Neural crest cell (in vitro differentiated cells): ENCODE data around the gene C1orf35. TPM values are rescaled to one million over a fixed set of nuclear protein-coding genes. Genes with fewer than 3 reads are reported as not detected.

Source experiments
- DNase-seq: peaks from one replicate; pipeline ENCODE4 v3.0.0; 2021; ENCODE audit warnings: low read depth, mixed read lengths, low spot score
- H3K27ac Mint-ChIP-seq: one replicate; pipeline ENCODE4 v1.8.0; 2021; ENCODE audit warnings: mild to moderate bottlenecking, mixed read lengths; ENCODE audit not compliant: unreplicated experiment
- H3K27me3 Mint-ChIP-seq: 2 replicates; pipeline ENCODE4 v1.8.0; 2021; ENCODE audit warnings: low read depth, mild to moderate bottlenecking, mixed read lengths
- H3K36me3 Mint-ChIP-seq: 2 replicates; pipeline ENCODE4 v1.8.0; 2021; ENCODE audit warnings: low read depth, mild to moderate bottlenecking, mixed read lengths
- H3K4me1 Mint-ChIP-seq: 2 replicates; pipeline ENCODE4 v1.8.0; 2021; ENCODE audit warnings: mixed read lengths
- H3K4me3 Mint-ChIP-seq: one replicate; pipeline ENCODE4 v1.8.0; 2021; ENCODE audit warnings: mild to moderate bottlenecking, mixed read lengths
- H3K9me3 Mint-ChIP-seq: 2 replicates; pipeline ENCODE4 v1.8.0; 2021; ENCODE audit warnings: mixed read lengths
- total RNA-seq: library from RNA; stranded (reverse); gene quantifications from 2 replicates; pipeline ENCODE4 v1.2.1, GENCODE V29; 2021
- TF ChIP-seq, protein P1 (sequence below): fragments of 200-600 bp; sonication (generic); conservative IDR thresholded peaks from 2 replicates; pipeline ENCODE4 v1.5.0; 2021; ENCODE audit warnings: antibody characterized with exemption, mild to moderate bottlenecking

C1orf35 gene
- total RNA-seq, 1 donor from 2014 or later = 29.7 TPM

DNA sequence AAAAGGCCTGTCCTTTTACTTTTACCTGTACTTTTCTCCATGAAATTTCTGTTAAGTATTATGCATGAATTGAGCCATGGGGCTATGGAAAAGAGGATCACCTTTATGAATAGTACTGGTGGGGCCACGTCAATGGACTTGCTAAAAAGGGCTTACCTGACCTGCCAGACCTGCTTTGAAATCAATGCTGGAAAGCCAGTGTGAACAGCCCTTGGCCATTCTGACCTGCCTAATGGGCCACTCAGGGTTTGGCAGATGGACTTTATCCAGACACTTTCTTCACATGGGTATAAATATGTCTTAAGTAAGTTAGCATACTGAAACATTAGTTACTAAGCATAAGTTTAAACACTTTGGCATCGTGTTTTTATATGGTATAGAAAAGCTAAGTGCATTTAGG is 28.6 kb upstream of the C1orf35 start:
- H3K4me3 Mint-ChIP-seq = no peak overlapping the region
- H3K27ac Mint-ChIP-seq = no peak overlapping the region
- peaks cover 4% of the 10 kb centered on the region for H3K4me1 Mint-ChIP-seq
- no peaks in the 10 kb centered on the region for H3K36me3 Mint-ChIP-seq
- H3K9me3 Mint-ChIP-seq = no peaks in the 10 kb centered on the region
- no peak for DNase-seq
- TF ChIP-seq, protein P1, sequence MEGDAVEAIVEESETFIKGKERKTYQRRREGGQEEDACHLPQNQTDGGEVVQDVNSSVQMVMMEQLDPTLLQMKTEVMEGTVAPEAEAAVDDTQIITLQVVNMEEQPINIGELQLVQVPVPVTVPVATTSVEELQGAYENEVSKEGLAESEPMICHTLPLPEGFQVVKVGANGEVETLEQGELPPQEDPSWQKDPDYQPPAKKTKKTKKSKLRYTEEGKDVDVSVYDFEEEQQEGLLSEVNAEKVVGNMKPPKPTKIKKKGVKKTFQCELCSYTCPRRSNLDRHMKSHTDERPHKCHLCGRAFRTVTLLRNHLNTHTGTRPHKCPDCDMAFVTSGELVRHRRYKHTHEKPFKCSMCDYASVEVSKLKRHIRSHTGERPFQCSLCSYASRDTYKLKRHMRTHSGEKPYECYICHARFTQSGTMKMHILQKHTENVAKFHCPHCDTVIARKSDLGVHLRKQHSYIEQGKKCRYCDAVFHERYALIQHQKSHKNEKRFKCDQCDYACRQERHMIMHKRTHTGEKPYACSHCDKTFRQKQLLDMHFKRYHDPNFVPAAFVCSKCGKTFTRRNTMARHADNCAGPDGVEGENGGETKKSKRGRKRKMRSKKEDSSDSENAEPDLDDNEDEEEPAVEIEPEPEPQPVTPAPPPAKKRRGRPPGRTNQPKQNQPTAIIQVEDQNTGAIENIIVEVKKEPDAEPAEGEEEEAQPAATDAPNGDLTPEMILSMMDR = no peak
- H3K27me3 Mint-ChIP-seq = peaks cover 93% of the 10 kb centered on the region

DNA sequence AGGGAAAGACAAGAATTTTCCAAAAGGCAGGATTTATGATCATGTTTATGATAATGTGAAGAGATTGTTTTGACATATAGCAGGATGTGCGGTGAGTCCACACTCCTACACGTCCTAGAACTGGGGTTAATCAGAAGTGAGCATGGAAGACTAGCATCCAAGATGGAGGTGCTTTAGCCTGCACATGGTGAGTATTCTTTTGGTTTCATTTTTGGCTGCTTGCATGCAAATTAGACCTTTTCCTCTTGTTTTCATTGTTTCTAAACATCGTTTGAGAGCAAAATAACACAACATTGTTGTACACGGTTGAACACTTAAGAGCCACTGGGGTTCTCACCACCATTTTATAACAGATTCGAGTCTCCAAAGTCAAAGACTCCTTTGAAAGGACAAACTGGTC is 22.1 kb upstream of the C1orf35 start:
- Mint-ChIP-seq H3K4me3 (no peak overlapping the region), H3K27me3 (peaks cover 76% of the 10 kb centered on the region), H3K27ac (no peak overlapping the region), H3K9me3 (no peaks in the 10 kb centered on the region), H3K36me3 (no peaks in the 10 kb centered on the region), H3K4me1 (peaks cover 7% of the 10 kb centered on the region)
- DNase-seq = no peak
- TF ChIP-seq, protein P1 = no peak

DNA sequence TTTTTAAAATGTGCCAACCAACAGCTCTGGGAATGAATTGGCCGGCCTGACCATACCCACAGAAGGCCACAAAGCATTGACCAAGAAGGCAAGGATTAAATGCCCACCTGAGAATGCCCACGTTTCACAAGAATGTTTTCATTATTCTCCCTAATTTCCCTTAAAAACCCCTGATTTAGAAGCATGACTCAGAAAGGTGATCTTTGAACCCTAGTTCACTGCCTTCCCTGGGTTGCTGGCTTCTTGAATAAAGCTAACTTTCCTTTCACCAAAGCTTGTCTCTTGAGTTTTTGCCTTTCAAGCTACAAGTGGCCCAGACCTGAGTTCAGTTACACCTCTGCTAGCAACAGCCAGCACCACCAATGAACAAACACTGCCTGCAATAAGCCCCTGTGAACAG is 20.4 kb upstream of the C1orf35 start:
- Mint-ChIP-seq H3K36me3 (no peaks in the 10 kb centered on the region), H3K9me3 (no peaks in the 10 kb centered on the region), H3K27ac (no peak overlapping the region), H3K4me3 (no peak overlapping the region), H3K27me3 (peaks cover 62% of the 10 kb centered on the region), H3K4me1 (peaks cover 7% of the 10 kb centered on the region)
- DNase-seq = no peak
- TF ChIP-seq, protein P1 = no peak

DNA sequence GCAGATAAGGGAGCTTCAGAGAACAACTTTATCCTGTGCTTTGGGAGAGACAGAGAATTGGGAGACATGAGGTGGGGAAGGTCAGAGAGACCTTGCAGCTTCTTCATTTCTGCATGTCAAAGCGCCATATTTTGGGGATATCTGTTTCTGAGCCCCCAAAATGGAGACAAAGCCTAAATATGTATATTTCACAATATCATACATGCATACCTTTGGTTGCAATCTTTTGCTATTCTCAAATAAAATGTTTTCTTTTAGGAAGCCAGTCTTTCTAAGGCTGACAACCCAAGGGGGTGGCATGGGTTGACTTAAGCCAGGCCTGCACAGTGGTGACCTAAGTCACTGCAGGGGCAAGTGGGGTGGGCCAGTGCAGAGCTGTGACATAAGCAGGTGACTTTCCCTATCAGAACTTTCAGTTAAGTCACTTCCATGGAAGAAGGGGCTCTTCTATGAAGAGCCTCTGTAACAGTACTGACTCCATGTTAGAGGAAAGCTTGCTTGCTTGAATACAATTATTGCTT is 19.9 kb upstream of the C1orf35 start:
- TF ChIP-seq, protein P1 = no peak
- Mint-ChIP-seq H3K9me3 (peaks cover 3% of the 10 kb centered on the region), H3K4me3 (no peak overlapping the region), H3K27ac (no peak overlapping the region), H3K36me3 (peaks cover 3% of the 10 kb centered on the region), H3K27me3 (peaks cover 58% of the 10 kb centered on the region), H3K4me1 (peaks cover 7% of the 10 kb centered on the region)
- no peak for DNase-seq

DNA sequence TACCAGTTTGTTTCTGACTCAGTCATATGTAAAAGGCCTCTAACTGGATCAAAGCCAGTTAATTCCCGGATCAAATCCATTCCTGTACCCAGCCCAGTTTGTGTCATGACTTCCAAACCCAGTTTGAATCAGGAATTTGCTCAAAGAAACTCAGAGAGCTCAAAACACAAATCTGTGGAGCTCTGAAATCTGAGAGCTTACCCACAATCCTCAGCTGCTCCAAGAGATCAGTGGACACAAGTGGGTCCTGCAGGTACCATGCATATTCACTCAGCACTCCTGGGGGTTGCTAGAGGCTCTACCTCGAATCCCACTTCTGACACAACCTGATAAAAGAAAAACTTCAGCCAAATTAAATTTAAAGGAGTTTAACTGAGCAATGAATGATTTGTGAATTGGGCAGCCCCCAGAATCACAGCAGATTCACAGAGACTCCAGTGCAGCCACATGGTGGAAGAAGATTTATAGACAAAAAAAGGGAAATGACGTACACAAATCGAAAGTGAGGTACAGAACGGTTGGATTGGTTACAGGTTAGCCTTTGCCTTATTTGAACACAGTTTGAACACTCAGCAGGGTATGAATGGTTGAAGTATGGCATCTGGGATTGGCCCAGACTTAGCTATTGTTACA is 17.8 kb upstream of the C1orf35 start:
- H3K27me3 Mint-ChIP-seq = peaks cover 47% of the 10 kb centered on the region

More for the DNA sequence above, 17.8 kb upstream of the C1orf35 start:
- no peak overlapping the region for H3K4me3 Mint-ChIP-seq
- peaks cover 7% of the 10 kb centered on the region for H3K4me1 Mint-ChIP-seq
- peaks cover 6% of the 10 kb centered on the region for H3K9me3 Mint-ChIP-seq
- H3K36me3 Mint-ChIP-seq = peaks cover 6% of the 10 kb centered on the region
- TF ChIP-seq, protein P1 = no peak
- H3K27ac Mint-ChIP-seq = no peak overlapping the region
- DNase-seq = no peak
